Endodermal cell (in vitro differentiated cells): Measurements from ENCODE around the gene SPHK1. TPM values are rescaled to one million over a fixed set of nuclear protein-coding genes. Genes with fewer than 3 reads are reported as not detected.
A peak's percentile ranks its signal among the peaks of the same experiment; 100 is the strongest.

ENCODE experiments used
- DNase-seq: peaks from one replicate; pipeline ENCODE4 v3.0.0-alpha.2; 2017
- H3K27ac ChIP-seq: 2 replicates; pipeline ENCODE4 v1.5.1; 2013; ENCODE audit warnings: mild to moderate bottlenecking, low read depth, low read length, moderate library complexity
- H3K27me3 ChIP-seq: 2 replicates; pipeline ENCODE4 v1.6.1; 2013; ENCODE audit warnings: mild to moderate bottlenecking, low read length, moderate library complexity; ENCODE audit not compliant: insufficient read depth, control insufficient read depth, poor library complexity, severe bottlenecking
- H3K36me3 ChIP-seq: 2 replicates; pipeline ENCODE4 v1.7.0; 2013; ENCODE audit warnings: mild to moderate bottlenecking, low read length, moderate library complexity; ENCODE audit not compliant: control insufficient read depth, insufficient read depth
- H3K4me1 ChIP-seq: one replicate; pipeline ENCODE4 v1.7.0; 2013; ENCODE audit warnings: low read length; ENCODE audit not compliant: control insufficient read depth, insufficient read depth
- H3K4me3 ChIP-seq: 2 replicates; pipeline ENCODE4 v1.5.1; 2013; ENCODE audit warnings: mild to moderate bottlenecking, low read length, moderate library complexity
- H3K9ac ChIP-seq: 2 replicates; pipeline ENCODE4 v1.6.1; 2013; ENCODE audit warnings: mild to moderate bottlenecking, low read length, moderate library complexity; ENCODE audit not compliant: poor library complexity, severe bottlenecking; ENCODE audit errors: extremely low read depth
- H3K9me3 ChIP-seq: 2 replicates; pipeline ENCODE4 v1.6.1; 2013; ENCODE audit warnings: mild to moderate bottlenecking, low read length, moderate library complexity; ENCODE audit not compliant: control insufficient read depth
- H3K27ac Mint-ChIP-seq: 2 replicates; pipeline ENCODE4 v1.8.0; 2020; ENCODE audit warnings: mixed read lengths
- H3K27me3 Mint-ChIP-seq: 2 replicates; pipeline ENCODE4 v1.8.0; 2021; ENCODE audit warnings: mild to moderate bottlenecking, mixed read lengths; ENCODE audit not compliant: insufficient read depth
- H3K36me3 Mint-ChIP-seq: 2 replicates; pipeline ENCODE4 v1.8.0; 2020; ENCODE audit warnings: low read depth, mixed read lengths
- H3K4me1 Mint-ChIP-seq: 2 replicates; pipeline ENCODE4 v1.8.0; 2020; ENCODE audit warnings: mixed read lengths
- H3K4me3 Mint-ChIP-seq: 2 replicates; pipeline ENCODE4 v1.8.0; 2020; ENCODE audit warnings: mild to moderate bottlenecking, moderate library complexity, mixed read lengths
- H3K9me3 Mint-ChIP-seq: 2 replicates; pipeline ENCODE4 v1.8.0; 2020; ENCODE audit warnings: mild to moderate bottlenecking, mixed read lengths
- WGBS, 2 experiments: methylation state at CpG; one replicate each; pipeline versions ENCODE4 v1.1.5 to v1.1.7; 2013; ENCODE audit warnings: missing lambda C conversion rate in 2 of 2, mixed read lengths in 1 of 2; ENCODE audit not compliant: insufficient coverage in 1 of 2, insufficient read length in 1 of 2; 5-methylcytosine and 5-hydroxymethylcytosine counted together
- total RNA-seq, 2 donors: library from RNA; stranded (reverse); fragmentation: NEBNext Ultra II Directional in 1 of 2; extraction: Animal tissue kit (Norgen Biotek cat#: 25700) in 1 of 2; gene quantifications; 2 replicates in 1 of 2; 3 replicates in 1 of 2; pipeline ENCODE4 v1.2.1, GENCODE V29; 2021
- TF ChIP-seq, protein P1 (sequence below): fragments of 200-600 bp; sonication (generic); conservative IDR thresholded peaks from 2 replicates; pipeline ENCODE4 v1.5.0; 2021; ENCODE audit warnings: antibody characterized with exemption, mild to moderate bottlenecking

The SPHK1 gene
- total RNA-seq, 2 donors from 2014 or later = 1.5 to 1.8 TPM

DNA sequence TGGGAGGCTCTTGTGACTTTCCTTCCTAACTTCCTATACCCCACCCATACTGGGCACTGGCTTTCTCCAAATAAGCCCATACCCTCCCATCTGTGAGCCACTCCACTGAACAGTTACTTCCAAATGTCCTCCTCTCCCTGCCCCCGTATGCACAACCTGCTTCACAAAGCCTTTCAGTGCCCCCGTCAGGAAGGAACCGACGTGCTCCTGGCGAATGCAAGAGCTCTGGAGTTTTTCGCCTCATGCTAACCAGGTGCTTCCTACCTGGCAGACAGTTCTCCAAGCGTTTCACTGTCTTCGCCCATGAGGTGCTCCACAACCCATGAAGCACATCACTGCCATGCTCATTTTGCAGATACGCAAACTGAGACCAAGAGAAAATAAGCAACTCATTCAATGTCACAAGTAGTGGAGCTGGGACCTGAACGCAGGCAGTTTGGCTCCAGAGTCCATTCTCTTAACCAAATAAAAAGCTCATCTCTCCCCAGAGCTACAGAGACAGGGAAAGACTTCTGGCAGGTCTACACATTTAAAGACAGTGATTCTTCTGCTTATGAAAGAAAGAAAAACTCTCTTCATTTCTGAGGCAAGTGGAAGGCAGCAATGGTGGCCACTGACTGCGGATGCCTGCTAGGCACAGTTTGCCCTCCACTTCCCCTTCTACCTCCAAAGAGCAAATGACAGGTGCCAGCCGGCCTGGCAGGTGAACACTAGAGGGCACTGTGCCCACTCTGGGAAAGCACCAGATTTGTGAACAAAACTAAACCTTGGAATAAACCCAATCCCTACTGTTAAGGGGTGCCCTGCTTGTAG lies 23.8 kb downstream of the SPHK1 start:
- H3K9me3 ChIP-seq = no peaks in the 10 kb centered on the region
- DNase-seq = peak; percentile 94
- H3K27me3 ChIP-seq = no peaks in the 10 kb centered on the region
- H3K4me3 Mint-ChIP-seq = no peak overlapping the region
- H3K9ac ChIP-seq = no peak overlapping the region
- H3K4me1 Mint-ChIP-seq = no peaks in the 10 kb centered on the region
- no peaks in the 10 kb centered on the region for H3K27me3 Mint-ChIP-seq
- TF ChIP-seq, protein P1, sequence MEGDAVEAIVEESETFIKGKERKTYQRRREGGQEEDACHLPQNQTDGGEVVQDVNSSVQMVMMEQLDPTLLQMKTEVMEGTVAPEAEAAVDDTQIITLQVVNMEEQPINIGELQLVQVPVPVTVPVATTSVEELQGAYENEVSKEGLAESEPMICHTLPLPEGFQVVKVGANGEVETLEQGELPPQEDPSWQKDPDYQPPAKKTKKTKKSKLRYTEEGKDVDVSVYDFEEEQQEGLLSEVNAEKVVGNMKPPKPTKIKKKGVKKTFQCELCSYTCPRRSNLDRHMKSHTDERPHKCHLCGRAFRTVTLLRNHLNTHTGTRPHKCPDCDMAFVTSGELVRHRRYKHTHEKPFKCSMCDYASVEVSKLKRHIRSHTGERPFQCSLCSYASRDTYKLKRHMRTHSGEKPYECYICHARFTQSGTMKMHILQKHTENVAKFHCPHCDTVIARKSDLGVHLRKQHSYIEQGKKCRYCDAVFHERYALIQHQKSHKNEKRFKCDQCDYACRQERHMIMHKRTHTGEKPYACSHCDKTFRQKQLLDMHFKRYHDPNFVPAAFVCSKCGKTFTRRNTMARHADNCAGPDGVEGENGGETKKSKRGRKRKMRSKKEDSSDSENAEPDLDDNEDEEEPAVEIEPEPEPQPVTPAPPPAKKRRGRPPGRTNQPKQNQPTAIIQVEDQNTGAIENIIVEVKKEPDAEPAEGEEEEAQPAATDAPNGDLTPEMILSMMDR = peak; percentile 95
- H3K9me3 Mint-ChIP-seq = no peaks in the 10 kb centered on the region
- H3K36me3 ChIP-seq = peaks cover 18% of the 10 kb centered on the region
- no peaks in the 10 kb centered on the region for H3K4me1 ChIP-seq
- H3K36me3 Mint-ChIP-seq = peaks cover 27% of the 10 kb centered on the region
- H3K4me3 ChIP-seq = no peak overlapping the region
- no peak overlapping the region for H3K27ac ChIP-seq
- 80 to 95% methylated on average over 10 to 12 of the region's 12 CpGs for WGBS, 2 experiments
- no peak overlapping the region for H3K27ac Mint-ChIP-seq

DNA sequence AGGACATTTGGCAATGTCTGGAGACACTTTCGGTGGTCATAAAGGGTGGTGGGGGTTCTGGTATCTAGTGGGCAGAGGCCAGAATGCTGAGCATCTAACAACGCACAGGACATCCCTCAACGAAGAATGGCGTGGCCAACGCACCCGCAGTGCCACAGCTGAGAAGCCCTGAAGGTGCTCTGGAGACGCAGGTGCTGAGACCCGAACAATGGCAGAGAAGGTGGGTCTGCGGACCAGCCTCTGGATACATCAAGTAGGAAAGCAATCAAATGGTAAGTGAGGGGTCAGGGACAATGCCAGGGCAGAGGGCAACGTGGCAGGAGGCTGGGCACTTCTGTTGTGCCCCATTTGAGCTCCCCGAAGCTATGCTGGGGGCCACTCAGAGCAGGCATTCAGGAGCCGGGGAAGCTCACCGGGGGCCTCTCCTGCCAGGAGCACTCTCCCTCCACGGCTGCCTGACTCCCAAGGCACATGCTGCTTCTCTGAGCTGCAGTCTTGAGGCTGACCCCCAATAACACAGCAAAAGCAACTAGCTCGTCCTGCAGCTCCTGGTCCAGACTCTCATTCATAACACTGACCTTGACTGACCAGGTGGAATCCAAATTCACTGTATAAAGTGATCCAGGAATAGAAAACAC lies 26.0 kb downstream of the SPHK1 start:
- peaks cover 5% of the 10 kb centered on the region for H3K4me1 ChIP-seq
- Mint-ChIP-seq H3K27me3 (no peaks in the 10 kb centered on the region), H3K4me1 (peaks cover 7% of the 10 kb centered on the region), H3K4me3 (no peak overlapping the region), H3K27ac (no peak overlapping the region), H3K36me3 (peaks cover 12% of the 10 kb centered on the region), H3K9me3 (no peaks in the 10 kb centered on the region)
- no peaks in the 10 kb centered on the region for H3K9me3 ChIP-seq
- H3K27me3 ChIP-seq = no peaks in the 10 kb centered on the region
- TF ChIP-seq, protein P1 = no peak
- no peak overlapping the region for H3K4me3 ChIP-seq
- H3K36me3 ChIP-seq = peaks cover 7% of the 10 kb centered on the region
- no peak for DNase-seq
- no peak overlapping the region for H3K27ac ChIP-seq
- 95 to 97% methylated on average over 12 to 15 of the region's 15 CpGs for WGBS, 2 experiments
- H3K9ac ChIP-seq = no peak overlapping the region

DNA sequence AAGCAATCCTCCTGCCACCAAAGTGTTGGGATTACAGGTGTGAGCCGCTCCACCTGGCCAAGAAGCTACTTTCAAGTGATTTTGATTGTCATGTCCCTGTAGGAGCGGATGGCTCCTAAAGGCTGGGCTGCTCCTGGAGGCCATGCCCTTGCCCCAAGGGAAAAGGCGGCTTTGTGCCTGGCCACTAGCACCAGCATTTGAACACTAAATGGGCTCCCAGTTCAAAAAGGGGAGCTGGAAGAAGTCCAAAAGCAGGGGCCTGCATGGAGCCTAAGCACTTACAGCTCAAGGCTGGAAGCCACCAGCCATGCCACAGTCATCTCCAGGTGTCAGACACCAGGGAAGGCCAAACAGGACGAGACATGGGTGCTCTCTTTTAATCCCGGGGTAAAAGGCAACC lies 26.8 kb downstream of the SPHK1 start:
- Mint-ChIP-seq H3K4me3 (no peak overlapping the region), H3K36me3 (peaks cover 11% of the 10 kb centered on the region), H3K27me3 (no peaks in the 10 kb centered on the region), H3K9me3 (no peaks in the 10 kb centered on the region), H3K27ac (no peak overlapping the region), H3K4me1 (peaks cover 7% of the 10 kb centered on the region)
- no peak for DNase-seq
- Histone ChIP-seq H3K9ac (no peak overlapping the region), H3K4me1 (peaks cover 5% of the 10 kb centered on the region), H3K9me3 (no peaks in the 10 kb centered on the region), H3K36me3 (peaks cover 10% of the 10 kb centered on the region), H3K4me3 (no peak overlapping the region), H3K27ac (no peak overlapping the region), H3K27me3 (no peaks in the 10 kb centered on the region)
- TF ChIP-seq, protein P1 = no peak
- WGBS, 2 experiments = 91 to 100% methylated on average over 3 to 5 of the region's 5 CpGs
